ENCODE data around the gene PDGFC.

DNA sequence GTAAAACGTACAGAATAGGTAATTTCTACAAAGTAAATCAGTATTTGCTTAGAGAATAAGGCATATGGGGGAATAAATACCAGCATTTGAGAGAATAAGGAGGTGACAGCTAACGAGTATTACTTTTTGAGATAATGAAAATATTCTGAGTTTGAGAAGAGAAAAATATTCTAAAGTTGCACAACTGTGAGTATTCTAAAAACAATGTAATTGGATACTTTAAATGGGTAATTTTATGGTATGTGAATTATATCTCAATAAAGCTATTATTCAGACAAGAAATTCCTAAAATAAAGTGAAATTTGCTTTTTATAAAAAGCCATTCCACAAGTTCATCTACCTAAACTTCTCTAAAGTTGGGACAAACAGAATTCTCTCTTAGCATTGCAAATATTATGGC is 62.6 kb downstream of the PDGFC start:
- no peak for TF ChIP-seq POLR2A (IDR thresholded peaks at IDR 0.05)
- TF ChIP-seq, protein P1, sequence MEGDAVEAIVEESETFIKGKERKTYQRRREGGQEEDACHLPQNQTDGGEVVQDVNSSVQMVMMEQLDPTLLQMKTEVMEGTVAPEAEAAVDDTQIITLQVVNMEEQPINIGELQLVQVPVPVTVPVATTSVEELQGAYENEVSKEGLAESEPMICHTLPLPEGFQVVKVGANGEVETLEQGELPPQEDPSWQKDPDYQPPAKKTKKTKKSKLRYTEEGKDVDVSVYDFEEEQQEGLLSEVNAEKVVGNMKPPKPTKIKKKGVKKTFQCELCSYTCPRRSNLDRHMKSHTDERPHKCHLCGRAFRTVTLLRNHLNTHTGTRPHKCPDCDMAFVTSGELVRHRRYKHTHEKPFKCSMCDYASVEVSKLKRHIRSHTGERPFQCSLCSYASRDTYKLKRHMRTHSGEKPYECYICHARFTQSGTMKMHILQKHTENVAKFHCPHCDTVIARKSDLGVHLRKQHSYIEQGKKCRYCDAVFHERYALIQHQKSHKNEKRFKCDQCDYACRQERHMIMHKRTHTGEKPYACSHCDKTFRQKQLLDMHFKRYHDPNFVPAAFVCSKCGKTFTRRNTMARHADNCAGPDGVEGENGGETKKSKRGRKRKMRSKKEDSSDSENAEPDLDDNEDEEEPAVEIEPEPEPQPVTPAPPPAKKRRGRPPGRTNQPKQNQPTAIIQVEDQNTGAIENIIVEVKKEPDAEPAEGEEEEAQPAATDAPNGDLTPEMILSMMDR (IDR thresholded peaks at IDR 0.05): no peak
